GM21825 (cell line): Measurements from ENCODE around the gene KIDINS220.

ENCODE experiments used
- ATAC-seq: cut with Tn5 transposase; IDR thresholded peaks from one replicate; pipeline ENCODE4 v1.9.1; 2021; ENCODE audit warnings: mild to moderate bottlenecking, moderate library complexity; ENCODE audit not compliant: unreplicated experiment

The KIDINS220 gene

DNA sequence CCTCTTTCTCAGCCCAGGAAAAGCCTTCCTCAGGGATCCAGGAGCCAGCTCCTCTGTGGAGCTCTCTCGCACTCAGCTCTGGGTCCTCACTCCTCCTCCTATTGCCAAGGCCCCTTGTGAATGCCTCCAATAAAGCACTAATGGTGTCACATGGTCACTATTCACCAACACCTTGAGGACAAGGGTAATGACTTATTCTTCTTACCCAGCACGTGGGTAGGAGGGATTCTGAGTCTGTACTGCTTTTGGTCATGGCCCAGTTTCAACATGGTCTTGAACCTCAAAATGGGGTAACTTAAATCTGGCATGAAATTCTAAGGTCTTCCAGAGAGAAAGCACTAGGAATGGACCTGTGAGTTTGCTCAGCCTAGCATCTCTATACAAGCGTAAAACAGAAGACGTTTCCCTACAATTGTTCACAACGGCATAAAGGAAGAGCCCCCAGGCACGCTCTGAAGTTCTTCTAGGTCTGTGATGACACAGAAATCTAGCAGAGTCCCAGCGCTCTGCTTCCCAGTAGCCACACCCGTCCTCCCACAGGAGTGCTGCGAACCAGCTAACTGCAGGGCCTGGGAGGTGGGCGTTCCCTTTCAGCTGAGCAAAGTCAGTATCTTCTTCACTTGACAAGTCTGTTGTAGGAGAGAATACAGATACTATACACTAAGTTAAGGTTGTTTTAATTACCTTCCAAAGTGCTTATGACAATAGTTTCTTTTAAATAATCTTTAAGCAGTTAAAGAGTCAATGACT, 14.6 kb upstream of the KIDINS220 start:
- no peak for ATAC-seq

- ATAC-seq: no peak
Observed at GRCh38 chr2:8850845-8851487, 13.6 kb upstream of the KIDINS220 start.

GRCh38 chr2:8849327-8849726, 11.9 kb upstream of the KIDINS220 start:
- ATAC-seq: no peak

DNA sequence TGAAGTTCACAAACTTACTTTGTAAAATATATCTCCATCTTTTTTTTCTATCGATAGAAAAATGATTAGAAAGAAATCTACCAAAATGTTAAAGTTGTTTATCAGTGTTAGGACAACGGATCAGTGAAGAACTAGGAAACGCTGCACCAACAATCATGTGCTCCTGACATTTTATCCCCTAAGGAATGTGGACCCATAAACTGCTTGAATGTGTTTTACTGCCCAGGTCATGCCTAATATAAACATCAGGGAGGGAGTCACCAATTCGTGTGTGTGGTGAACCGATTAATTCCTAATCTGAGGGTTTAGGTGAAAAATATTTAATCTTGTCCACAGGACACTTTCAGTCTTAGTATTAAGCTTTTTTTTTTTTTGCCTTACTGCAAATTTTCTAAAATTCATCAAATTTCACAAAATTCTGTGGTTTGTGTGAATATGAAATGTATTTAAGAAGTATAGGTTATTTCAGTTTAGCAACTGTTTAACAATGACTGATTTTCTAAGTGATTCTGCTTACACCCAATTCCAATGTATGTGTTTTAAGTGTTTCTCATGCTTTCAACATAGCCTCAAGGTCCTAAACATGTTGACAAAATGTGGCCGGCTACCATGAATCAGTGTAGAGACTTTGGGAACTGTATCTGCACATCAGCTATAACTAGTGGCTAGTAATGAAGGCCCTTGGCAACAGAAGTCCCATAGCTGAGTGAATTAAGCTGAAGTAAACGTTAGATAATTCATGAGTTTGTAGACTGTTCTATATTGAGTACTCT, 11.1 kb upstream of the KIDINS220 start:
- no peak for ATAC-seq

- ATAC-seq: no peak
Observed at GRCh38 chr2:8847400-8847799, 10.0 kb upstream of the KIDINS220 start.

DNA sequence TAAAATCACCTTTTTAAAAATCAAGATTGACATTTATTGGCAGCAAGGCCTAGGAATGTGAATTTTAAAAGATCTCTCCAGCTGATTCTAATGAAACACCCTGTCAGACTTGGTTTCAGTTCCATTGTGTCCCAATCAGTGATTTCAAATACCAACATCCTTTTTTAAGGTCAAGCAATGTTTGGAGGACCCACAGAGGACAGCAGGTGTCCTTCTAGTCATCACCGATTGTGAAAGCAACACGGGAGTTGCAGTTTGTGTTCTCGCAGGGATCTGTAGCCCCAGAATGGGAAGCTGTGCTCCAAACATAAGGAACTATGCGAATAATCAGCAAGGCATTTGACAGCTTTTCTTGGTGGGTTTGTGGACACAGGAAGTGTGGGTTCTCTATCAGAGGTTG, 4.5 kb upstream of the KIDINS220 start:
- no peak for ATAC-seq

DNA sequence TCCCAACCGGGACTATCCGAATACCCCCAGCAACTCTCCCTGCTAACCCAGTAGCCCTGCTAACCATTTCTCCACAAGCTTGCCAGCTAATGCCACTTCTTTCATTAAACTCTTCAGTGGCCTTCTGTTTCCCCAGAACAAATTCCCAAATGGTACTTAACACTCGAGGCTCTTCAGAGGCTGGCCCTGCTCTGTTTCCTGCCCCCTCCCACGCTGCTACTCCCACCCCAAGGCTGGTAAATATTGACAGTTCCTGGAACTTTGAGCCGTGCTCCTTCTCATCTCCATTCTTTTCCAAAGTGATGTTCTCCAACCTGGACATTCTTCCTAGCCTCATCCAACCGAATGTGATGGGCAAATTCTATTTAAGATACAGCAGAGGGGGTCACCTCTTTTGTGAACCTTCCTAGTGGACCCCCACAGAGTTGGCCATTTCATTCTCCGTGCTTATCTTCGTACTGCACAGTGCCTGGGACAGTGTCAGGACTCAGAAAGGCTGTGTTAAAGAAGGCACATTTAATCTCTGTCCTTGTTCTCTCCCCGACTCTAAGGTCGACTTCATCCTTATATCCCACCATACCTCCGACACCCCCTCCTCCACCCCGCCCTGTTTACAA, 3.2 kb upstream of the KIDINS220 start:
- ATAC-seq: no peak

GRCh38 chr2:8839189-8839965, 2.0 kb upstream of the KIDINS220 start:
- ATAC-seq: no peak

DNA sequence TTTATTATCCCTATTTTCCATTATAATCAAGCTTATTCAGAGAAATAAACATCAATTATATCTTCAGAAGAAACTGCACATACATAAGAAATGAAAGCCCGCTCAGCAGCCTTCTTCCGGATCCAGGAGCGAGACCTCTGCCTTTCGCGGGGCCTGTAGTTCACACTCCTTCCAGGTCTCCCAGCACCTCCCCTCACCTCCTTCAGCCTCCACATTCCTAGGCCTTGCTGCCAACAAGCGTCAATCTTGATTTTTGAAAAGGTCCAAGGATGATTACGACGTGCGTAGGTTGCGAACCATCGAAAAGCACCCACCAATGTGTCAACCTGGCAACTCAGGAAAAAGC, 355 bp upstream of the KIDINS220 start:
- no peak for ATAC-seq

DNA sequence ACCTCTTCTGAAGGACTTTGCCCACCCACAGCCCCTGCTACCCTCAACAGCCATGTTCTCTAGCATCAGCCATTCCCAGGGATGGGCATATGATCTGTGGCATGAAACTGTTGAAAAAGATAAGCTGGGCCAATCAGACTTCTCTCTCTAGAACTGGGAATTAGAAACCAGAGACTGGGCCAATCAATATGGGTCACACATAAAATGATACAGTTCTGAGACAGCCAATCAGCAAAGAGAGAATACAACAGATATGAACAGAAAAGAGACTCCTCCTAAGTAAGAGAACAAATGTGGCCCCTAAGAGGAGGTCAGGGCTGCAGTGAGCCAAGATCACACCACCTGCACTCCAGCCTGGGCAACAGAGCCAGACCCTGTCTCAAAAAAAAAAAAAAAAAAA, 2.1 kb downstream of the KIDINS220 start:
- no peak for ATAC-seq

DNA sequence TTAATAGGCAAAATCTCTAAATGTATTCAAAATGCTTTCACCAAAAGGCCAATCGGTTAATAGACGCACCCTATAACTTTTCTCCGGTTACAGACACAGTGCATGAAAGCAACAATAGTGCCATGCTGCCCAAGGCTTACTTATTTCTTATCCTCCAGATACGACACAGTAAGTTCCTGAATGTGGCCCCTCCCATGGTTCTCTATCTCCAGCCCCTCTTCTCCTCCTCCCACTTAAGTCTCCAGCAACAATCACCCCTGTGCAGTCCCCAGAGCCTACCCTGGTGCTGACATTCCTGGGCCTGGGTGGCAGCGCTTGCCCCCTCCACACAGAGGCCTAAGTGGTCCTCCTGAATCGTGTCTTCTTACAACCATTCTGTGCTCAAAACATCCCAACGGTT, 3.6 kb downstream of the KIDINS220 start:
- ATAC-seq: no peak

DNA sequence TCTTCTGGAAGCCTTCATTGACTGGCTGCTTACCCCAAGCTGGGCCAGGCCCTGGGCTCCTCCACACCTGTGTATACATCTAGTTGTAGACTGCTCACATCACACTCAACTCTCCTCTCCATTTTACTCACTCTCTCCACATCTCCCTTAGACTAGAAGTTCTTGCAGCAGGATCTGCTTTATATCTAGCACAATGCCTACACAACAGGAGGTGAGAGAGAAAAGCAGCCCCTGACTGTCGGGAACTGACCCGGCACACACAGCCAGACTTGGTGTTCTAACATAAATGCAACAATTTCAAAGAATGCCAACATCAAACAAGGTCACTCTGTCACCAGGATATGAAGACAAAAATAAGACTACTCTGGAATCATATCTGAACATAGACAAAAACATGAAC, 5.9 kb downstream of the KIDINS220 start:
- ATAC-seq: no peak

DNA sequence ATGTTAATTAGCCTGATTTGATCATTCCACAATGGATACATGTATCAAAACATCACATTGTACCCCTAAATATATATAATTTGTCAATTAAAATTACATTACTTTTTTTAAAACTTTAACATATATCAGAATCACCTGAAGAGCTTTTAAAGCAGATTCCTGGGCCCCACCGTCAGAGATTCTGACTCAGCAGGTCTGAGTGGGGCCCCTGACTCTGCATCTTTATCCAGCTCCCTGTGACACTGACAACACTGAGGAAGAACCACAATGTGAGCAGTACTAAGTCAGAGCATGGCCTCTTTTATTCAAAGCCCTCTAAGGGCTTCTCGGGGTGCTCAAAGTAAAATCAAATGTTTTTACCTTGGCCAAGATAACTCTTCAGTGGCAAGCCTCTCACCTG, 9.7 kb downstream of the KIDINS220 start:
- ATAC-seq: no peak

DNA sequence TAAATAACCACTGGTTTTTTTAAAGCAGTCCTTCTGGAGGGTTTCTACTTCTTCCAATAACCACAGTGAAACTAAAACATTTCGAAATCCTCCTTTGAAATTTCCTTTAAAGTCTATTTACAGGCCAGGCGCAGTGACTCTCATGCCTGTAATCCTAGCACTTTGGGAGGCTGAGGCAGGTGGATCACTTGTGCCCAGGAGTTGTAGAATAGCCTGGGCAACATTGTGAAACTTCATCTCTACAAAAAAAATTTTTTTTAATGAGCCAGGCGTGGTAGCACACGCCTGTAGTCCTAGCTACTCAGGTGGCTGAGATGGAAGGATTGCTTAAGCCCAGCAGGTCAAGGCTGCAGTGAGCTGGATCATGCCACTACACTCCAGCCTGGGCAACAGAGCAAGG, 15.2 kb downstream of the KIDINS220 start:
- ATAC-seq: no peak

- ATAC-seq: no peak
Observed at GRCh38 chr2:8821276-8822217, 15.9 kb downstream of the KIDINS220 start.

DNA sequence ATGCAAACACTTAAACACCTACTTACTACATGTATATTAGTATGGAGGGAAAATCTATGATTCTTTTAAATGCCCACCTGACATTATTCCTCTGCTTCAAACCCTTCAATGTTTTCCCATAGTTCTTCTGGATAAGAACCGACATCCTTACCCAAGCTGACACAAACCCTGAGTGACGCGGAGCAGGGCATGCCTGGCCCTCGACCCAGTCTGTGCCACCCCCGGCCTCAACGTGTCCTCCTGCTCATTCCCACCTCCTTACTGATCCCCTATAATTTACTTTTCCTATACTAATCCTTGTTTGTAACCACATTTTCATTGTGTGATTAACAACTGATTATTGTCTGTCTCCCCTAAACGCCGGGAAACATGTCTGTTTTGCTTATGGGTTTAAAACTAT, 17.5 kb downstream of the KIDINS220 start:
- ATAC-seq: no peak

GRCh38 chr2:8819194-8819593, 18.2 kb downstream of the KIDINS220 start:
- ATAC-seq: no peak

DNA sequence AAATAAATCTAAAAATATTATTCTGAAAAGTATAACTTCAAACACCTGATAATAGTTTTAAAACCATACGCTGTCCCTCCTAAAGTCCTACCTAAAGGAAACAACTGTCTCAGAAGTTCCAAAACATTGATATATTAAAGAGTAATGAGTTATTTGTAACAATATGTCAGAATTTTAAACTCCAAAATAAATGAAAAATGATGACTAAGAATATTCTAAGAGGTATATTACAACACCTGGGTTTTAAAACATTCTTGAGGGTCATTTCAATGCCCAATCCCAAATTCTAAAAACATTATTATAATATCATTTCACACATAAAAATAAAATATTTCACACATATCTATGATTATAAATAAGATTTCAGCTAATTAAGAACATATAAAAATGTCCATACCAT, 20.2 kb downstream of the KIDINS220 start:
- no peak for ATAC-seq

- ATAC-seq: no peak
Observed at GRCh38 chr2:8806885-8807704, 30.3 kb downstream of the KIDINS220 start.
